Peyer's patch (tissue), 4 donors: Measurements from ENCODE around the gene PPP2R2D. TPM values are rescaled to one million over a fixed set of nuclear protein-coding genes. Genes with fewer than 3 reads are reported as not detected.

Source experiments
- DNase-seq, 3 donors: peaks; one replicate each; pipeline ENCODE4 v3.0.0-alpha.2; 2017 to 2019
- H3K27ac ChIP-seq, 4 donors: fragments of 200-600 bp; sonication (generic); one replicate each; pipeline ENCODE4 v1.5.1; 2016 to 2019
- H3K27me3 ChIP-seq, 2 donors: fragments of 200-600 bp; sonication (generic); one replicate each; pipeline ENCODE4 v1.5.1; 2019
- H3K36me3 ChIP-seq, 3 donors: fragments of 200-600 bp; sonication (generic); one replicate each; pipeline ENCODE4 v1.5.1; 2016 to 2019
- H3K4me1 ChIP-seq, 4 donors: fragments of 200-600 bp; sonication (generic); one replicate each; pipeline ENCODE4 v1.5.1; 2016 to 2019
- H3K4me3 ChIP-seq, 4 donors: fragments of 200-600 bp; sonication (generic); 1 replicate in 3 of 4; 2 replicates in 1 of 4; pipeline ENCODE4 v1.5.1; 2016 to 2019; ENCODE audit warnings: mild to moderate bottlenecking in 1 of 4
- H3K9me3 ChIP-seq, 4 donors: fragments of 200-600 bp; sonication (generic); one replicate each; pipeline ENCODE4 v1.5.1; 2016 to 2019; ENCODE audit warnings: mild to moderate bottlenecking in 1 of 4
- POLR2A ChIP-seq, 2 donors: fragments of 450-650 bp; IDR thresholded peaks; one replicate each; pipeline ENCODE4 v1.5.1; 2017; ENCODE audit warnings: antibody characterized with exemption in 2 of 2, mild to moderate bottlenecking in 2 of 2, moderate library complexity in 2 of 2
- total RNA-seq, 4 donors: library from RNA; depleted of rRNA; stranded (reverse); fragments of >200 nt; gene quantifications; one replicate each; pipeline ENCODE4 v1.1.0, GENCODE V29; 2016
- TF ChIP-seq, protein P1 (sequence below), 6 experiments: fragments of 450-650 bp in 4 of 6; fragments of 200-600 bp in 2 of 6; sonication (generic) in 1 of 6; IDR thresholded peaks; one replicate each; pipeline ENCODE4 v1.5.1; 2017 to 2019; ENCODE audit warnings: antibody characterized with exemption in 6 of 6, mild to moderate bottlenecking in 3 of 6, moderate library complexity in 1 of 6

The PPP2R2D gene
- total RNA-seq, 4 donors from 2014 or later = 34.3 to 87.5 (median 48.5) TPM

DNA sequence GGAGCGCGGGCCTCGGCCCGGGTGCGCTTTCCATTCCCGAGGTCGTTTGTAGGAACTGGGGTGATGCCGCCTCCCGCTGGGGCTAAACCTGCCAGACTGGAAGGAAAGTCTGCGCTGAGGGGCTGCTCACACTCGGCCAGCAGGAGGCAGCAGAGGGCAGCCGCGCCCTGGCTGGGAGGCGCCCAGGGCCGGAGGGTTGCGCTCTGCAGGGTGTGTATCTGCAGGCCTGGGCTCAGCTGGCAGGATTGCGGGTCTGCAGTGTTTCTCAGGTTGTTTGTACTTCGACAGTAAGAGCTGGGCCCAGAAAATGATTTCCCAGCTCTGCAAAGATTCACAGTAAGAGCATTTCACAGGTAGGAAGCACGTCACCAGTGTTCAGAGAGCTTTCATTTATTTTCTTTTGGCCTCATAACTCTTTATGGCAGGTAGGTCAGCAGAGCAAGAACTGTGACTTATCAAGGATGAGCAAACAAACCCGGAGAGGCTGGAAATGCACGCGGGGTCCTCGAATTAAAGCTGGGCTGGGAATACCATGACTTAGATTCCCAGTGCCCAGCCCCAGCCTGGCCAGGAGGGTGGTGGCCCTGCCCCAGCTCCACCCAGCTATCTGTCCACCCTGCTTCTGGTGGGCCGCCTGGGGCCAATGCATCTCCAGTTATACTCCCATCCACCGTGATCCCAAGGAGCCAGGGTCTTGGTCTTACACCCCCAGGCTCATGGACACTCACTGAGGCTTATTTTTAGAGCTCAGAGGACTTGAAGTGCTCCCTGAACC is 15.2 kb upstream of the PPP2R2D start:
- peaks cover 0 to 7% (median 0%) of the 10 kb centered on the region in 4 donors for H3K4me1 ChIP-seq
- H3K27ac ChIP-seq = no peak overlapping the region
- H3K36me3 ChIP-seq = no peaks in the 10 kb centered on the region
- TF ChIP-seq, protein P1, sequence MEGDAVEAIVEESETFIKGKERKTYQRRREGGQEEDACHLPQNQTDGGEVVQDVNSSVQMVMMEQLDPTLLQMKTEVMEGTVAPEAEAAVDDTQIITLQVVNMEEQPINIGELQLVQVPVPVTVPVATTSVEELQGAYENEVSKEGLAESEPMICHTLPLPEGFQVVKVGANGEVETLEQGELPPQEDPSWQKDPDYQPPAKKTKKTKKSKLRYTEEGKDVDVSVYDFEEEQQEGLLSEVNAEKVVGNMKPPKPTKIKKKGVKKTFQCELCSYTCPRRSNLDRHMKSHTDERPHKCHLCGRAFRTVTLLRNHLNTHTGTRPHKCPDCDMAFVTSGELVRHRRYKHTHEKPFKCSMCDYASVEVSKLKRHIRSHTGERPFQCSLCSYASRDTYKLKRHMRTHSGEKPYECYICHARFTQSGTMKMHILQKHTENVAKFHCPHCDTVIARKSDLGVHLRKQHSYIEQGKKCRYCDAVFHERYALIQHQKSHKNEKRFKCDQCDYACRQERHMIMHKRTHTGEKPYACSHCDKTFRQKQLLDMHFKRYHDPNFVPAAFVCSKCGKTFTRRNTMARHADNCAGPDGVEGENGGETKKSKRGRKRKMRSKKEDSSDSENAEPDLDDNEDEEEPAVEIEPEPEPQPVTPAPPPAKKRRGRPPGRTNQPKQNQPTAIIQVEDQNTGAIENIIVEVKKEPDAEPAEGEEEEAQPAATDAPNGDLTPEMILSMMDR (IDR thresholded peaks at IDR 0.05) = peak; percentile 81 to 96 (median 96)
- no peak for TF ChIP-seq POLR2A (IDR thresholded peaks at IDR 0.05)
- no peaks in the 10 kb centered on the region for H3K9me3 ChIP-seq
- no peak overlapping the region for H3K4me3 ChIP-seq
- H3K27me3 ChIP-seq = no peaks in the 10 kb centered on the region
- DNase-seq = peak; percentile 53 to 87 (median 86)

DNA sequence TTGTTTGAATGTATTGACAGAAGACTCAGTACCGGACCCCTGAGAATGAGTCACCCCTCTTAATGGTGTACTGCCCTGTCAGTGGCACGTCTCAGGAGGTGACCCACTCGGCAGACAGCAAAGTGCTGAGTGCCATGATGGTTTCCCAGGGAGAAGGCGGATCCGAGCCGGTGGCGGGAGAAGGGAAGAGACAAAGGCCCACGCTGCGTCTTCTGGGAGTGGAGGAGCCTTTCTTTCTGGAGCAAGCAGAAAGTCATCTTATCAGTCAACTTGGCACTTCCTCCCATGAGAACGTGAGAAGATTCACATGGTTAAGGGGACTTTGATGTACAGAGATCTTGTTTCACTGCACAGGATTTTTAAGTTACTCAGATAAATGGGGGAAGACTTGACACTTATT is 14.6 kb upstream of the PPP2R2D start:
- no peaks in the 10 kb centered on the region for H3K36me3 ChIP-seq

DNA sequence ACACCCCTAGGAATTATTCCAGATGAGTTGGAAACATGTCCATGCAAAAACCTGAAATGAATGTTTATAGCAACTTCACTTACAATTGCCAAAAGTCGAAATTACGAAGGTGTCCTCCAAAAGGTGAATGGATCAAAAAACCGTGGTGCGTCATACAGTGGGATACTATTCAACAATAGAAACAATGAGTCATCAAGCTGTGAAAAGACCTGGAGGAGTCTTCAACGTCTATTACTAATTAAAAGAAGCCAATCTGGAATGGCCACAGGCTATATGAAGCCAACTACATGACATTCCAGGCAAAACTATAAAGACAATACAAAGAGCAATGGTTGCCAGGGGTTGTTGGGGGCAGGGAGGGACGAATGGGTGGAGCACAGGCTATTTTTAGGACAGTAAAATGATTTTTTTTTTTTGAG is 12.6 kb upstream of the PPP2R2D start:
- Histone ChIP-seq H3K27ac (no peak overlapping the region), H3K4me3 (no peak overlapping the region), H3K4me1 (peaks cover 0 to 7% (median 0%) of the 10 kb centered on the region in 4 donors), H3K27me3 (no peaks in the 10 kb centered on the region), H3K9me3 (no peaks in the 10 kb centered on the region), H3K36me3 (no peaks in the 10 kb centered on the region)
- no peak for DNase-seq
- TF ChIP-seq, protein P1 (IDR thresholded peaks at IDR 0.05) = no peak
- TF ChIP-seq POLR2A (IDR thresholded peaks at IDR 0.05) = no peak

More for the DNA sequence above, 14.6 kb upstream of the PPP2R2D start:
- no peak for TF ChIP-seq POLR2A (IDR thresholded peaks at IDR 0.05)
- TF ChIP-seq, protein P1 (IDR thresholded peaks at IDR 0.05) = no peak
- H3K4me3 ChIP-seq = no peak overlapping the region
- H3K27me3 ChIP-seq = no peaks in the 10 kb centered on the region
- no peak overlapping the region for H3K27ac ChIP-seq
- peak in 1 of 3 donors; percentile 31 for DNase-seq
- H3K4me1 ChIP-seq = peaks cover 0 to 7% (median 0%) of the 10 kb centered on the region in 4 donors
- H3K9me3 ChIP-seq = no peaks in the 10 kb centered on the region

DNA sequence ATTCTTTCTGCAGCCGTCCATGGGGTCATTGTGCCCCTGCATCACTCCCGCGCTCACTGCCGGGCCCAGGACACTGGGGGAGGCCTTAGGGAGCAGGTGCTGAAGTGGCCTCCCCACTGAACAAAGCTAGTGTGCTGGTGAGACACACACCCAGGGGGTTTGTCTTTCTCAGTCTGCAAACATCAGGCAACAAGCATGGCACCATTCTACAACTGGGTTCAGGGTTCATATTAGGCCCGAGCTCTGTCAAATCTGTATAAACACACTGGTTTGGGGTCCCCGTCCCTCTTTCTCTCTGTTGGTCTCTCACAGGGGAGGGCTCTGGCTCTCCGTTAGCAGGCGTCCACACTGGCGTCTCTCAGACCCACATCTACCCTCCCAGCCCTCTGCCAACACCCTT is 11.1 kb upstream of the PPP2R2D start:
- Histone ChIP-seq H3K9me3 (no peaks in the 10 kb centered on the region), H3K36me3 (no peaks in the 10 kb centered on the region), H3K4me1 (peaks cover 0 to 7% (median 0%) of the 10 kb centered on the region in 4 donors), H3K4me3 (no peak overlapping the region), H3K27me3 (no peaks in the 10 kb centered on the region), H3K27ac (no peak overlapping the region)
- TF ChIP-seq, protein P1 (IDR thresholded peaks at IDR 0.05) = no peak
- no peak for TF ChIP-seq POLR2A (IDR thresholded peaks at IDR 0.05)
- peak in 1 of 3 donors; percentile 13 for DNase-seq

DNA sequence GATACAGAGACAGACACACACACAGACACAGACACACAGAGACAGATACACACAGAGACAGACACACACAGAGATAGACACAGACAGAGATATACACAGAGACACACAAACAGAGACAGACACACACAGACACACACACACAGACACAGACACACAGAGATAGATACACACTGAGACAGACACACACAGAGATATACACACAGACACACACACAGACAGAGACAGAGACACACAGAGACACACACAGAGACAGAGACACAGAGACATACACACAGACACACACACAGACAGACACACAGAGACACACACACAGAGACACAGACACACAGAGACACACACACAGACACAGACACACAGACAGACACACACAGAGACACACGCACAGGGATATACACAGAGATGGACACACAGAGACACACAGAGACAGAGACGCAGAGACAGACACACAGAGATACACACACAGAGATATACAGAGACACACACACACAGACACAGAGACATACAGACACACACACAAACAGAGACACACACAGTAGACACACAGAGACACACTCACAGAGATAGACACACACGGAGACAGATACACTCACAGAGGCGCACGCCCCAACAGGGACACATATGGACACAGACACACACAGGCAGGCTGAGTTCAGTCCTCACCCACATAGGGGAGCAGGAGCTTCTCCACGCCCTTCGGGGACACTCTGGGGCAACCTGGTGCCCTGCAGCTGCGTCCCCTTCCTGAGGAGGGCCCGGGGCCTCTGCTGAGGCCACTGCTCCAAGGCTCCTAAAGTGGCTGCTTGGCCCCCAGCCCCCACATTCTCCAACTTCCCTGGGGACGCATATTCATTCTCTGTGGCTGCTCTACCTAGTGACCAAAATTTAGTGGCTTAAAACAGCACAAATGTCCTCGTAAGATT is 10.3 kb upstream of the PPP2R2D start:
- H3K4me1 ChIP-seq = peaks cover 0 to 3% (median 0%) of the 10 kb centered on the region in 4 donors

More for the DNA sequence above, 10.3 kb upstream of the PPP2R2D start:
- no peaks in the 10 kb centered on the region for H3K36me3 ChIP-seq
- no peaks in the 10 kb centered on the region for H3K9me3 ChIP-seq
- no peak for TF ChIP-seq POLR2A (IDR thresholded peaks at IDR 0.05)
- TF ChIP-seq, protein P1 (IDR thresholded peaks at IDR 0.05) = no peak
- H3K27ac ChIP-seq = no peak overlapping the region
- peak in 1 of 3 donors; percentile 15 for DNase-seq
- no peak overlapping the region for H3K4me3 ChIP-seq
- no peaks in the 10 kb centered on the region for H3K27me3 ChIP-seq
